ENCODE data around the gene CRTAC1. TPM values are rescaled to one million over a fixed set of nuclear protein-coding genes. Genes with fewer than 3 reads are reported as not detected.

Gene CRTAC1
- total RNA-seq, 1 donor from 2014 or later: 0.63 TPM

DNA sequence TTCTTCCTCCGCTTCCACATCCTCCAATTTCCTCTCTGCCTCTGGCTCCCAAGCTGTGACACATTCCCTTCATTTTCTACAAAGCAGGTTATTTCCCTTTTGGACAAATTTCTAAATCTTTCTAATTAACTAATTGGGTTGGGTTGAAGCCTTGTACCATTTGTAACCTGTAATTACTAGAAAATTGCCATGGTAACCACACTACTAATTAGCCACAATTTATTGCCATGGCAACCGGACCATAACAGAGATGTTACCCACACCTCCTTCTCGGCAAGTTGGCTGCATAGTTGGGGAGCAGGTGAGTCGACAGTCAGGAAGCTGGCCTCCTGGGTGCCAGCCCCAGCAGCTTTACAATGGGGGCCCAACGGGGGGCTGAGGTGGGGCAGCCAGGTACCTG is 119.2 kb downstream of the CRTAC1 start:
- no peaks in the 10 kb centered on the region for H3K4me1 Mint-ChIP-seq
- H3K27me3 Mint-ChIP-seq (ENCODE audit: low read depth): peaks cover 85% of the 10 kb centered on the region
- no peaks in the 10 kb centered on the region for H3K36me3 Mint-ChIP-seq

DNA sequence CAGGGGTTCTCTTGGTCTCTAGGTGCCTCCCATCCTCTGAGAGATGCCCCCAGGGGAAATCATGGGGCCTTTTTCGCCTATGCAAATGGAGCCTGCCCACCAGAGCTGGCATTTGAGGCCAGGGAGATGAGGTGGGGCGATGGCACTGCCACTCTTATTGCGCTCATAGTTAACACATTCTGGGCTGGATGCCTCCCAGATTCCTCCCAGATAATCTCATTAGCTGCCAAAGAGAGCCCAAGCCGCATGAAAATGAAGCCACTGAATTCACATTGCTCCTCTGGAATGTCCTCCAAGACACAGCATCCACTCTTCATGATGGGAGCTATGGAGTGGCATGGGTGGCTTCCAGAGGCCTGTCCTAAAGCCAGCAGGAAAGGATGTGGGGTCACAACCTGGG is 119.8 kb downstream of the CRTAC1 start:
- H3K4me3 Mint-ChIP-seq: no peak overlapping the region

More for the DNA sequence above, 119.2 kb downstream of the CRTAC1 start:
- Mint-ChIP-seq H3K4me3 (no peak overlapping the region), H3K9me3 (no peaks in the 10 kb centered on the region), H3K27ac (no peak overlapping the region)
- no peak for DNase-seq (ENCODE audit: low spot score in 2 of 2, unreplicated experiment in 2 of 2)
- TF ChIP-seq, protein P1, sequence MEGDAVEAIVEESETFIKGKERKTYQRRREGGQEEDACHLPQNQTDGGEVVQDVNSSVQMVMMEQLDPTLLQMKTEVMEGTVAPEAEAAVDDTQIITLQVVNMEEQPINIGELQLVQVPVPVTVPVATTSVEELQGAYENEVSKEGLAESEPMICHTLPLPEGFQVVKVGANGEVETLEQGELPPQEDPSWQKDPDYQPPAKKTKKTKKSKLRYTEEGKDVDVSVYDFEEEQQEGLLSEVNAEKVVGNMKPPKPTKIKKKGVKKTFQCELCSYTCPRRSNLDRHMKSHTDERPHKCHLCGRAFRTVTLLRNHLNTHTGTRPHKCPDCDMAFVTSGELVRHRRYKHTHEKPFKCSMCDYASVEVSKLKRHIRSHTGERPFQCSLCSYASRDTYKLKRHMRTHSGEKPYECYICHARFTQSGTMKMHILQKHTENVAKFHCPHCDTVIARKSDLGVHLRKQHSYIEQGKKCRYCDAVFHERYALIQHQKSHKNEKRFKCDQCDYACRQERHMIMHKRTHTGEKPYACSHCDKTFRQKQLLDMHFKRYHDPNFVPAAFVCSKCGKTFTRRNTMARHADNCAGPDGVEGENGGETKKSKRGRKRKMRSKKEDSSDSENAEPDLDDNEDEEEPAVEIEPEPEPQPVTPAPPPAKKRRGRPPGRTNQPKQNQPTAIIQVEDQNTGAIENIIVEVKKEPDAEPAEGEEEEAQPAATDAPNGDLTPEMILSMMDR (IDR thresholded peaks at IDR 0.05; ENCODE audit: unreplicated experiment): no peak

DNA sequence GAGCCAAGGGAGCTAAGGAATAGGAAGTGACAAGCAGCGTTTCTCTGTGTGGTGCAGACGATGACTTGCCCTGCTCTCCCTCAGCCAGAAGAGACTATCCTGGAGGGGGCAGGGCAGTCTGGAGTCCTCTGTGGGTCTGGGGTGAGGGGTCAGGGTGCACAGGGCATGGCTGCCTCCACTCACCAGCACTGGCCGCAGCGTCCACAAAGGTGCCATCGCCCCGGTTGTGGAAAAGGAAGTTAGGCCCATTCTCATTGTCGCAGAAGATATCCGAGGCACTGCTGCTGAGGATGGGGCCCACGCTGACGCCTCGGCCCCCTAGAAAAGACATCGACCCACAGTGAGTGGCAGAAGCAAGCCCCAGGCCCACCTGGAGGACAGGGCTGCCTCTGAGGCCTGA is 122.6 kb downstream of the CRTAC1 start:
- peaks cover 78% of the 10 kb centered on the region for H3K27me3 Mint-ChIP-seq (ENCODE audit: low read depth)
- no peaks in the 10 kb centered on the region for H3K4me1 Mint-ChIP-seq
- H3K36me3 Mint-ChIP-seq: no peaks in the 10 kb centered on the region
- no peak overlapping the region for H3K4me3 Mint-ChIP-seq
- TF ChIP-seq, protein P1 (IDR thresholded peaks at IDR 0.05; ENCODE audit: unreplicated experiment): no peak
- no peak for DNase-seq (ENCODE audit: low spot score in 2 of 2, unreplicated experiment in 2 of 2)
- no peak overlapping the region for H3K27ac Mint-ChIP-seq
- H3K9me3 Mint-ChIP-seq: no peaks in the 10 kb centered on the region

More for the DNA sequence above, 119.8 kb downstream of the CRTAC1 start:
- Mint-ChIP-seq H3K27me3 (ENCODE audit: low read depth) (peaks cover 83% of the 10 kb centered on the region), H3K36me3 (no peaks in the 10 kb centered on the region), H3K9me3 (no peaks in the 10 kb centered on the region), H3K4me1 (no peaks in the 10 kb centered on the region), H3K27ac (no peak overlapping the region)
- TF ChIP-seq, protein P1 (IDR thresholded peaks at IDR 0.05; ENCODE audit: unreplicated experiment): no peak
- no peak for DNase-seq (ENCODE audit: low spot score in 2 of 2, unreplicated experiment in 2 of 2)

DNA sequence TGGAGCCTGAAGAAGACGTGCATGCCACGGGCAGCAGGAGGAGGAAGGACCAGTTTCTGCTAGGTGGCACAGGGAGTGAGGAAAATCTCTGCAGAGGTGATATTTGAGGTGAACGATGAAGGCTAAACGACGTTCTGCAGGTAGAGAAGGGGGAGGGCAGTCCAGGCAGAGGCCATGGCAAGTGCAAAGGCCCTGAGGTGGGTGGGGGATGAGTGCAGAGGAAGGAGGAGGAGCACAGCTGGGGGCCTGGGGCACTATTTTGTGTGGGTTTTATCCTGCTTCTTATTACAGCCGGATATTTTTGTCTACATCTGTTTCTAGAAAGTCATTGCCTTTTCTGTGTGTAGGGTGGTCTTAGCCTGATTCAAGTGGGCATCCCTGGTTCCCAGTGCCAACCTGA is 123.2 kb downstream of the CRTAC1 start:
- H3K9me3 Mint-ChIP-seq: no peaks in the 10 kb centered on the region
- H3K36me3 Mint-ChIP-seq: no peaks in the 10 kb centered on the region
- TF ChIP-seq, protein P1 (IDR thresholded peaks at IDR 0.05; ENCODE audit: unreplicated experiment): no peak
- peaks cover 75% of the 10 kb centered on the region for H3K27me3 Mint-ChIP-seq (ENCODE audit: low read depth)
- DNase-seq (ENCODE audit: low spot score in 2 of 2, unreplicated experiment in 2 of 2): no peak
- H3K4me3 Mint-ChIP-seq: no peak overlapping the region
- H3K27ac Mint-ChIP-seq: no peak overlapping the region
- H3K4me1 Mint-ChIP-seq: no peaks in the 10 kb centered on the region

DNA sequence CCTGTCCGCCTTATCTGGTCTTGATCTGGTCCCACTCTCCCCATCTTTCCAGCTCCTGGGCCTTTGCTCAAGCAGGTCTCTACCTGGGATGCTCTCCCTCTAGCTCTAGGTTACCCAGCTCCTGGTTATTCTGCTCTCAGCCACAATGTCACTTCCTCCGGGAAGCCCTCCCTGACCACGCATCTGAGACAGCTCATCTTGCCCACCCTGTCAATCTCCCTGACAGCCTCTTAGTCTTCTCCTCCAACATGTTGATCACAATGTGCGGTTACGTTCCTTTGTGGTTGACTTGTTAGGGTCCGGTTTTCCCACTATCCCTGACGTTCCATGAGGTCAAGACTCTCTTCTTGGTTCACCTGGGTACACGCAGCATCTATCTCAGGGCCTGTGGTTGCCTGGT is 125.1 kb downstream of the CRTAC1 start:
- H3K27ac Mint-ChIP-seq: no peak overlapping the region
- H3K4me3 Mint-ChIP-seq: no peak overlapping the region
- no peaks in the 10 kb centered on the region for H3K36me3 Mint-ChIP-seq
- TF ChIP-seq, protein P1 (IDR thresholded peaks at IDR 0.05; ENCODE audit: unreplicated experiment): no peak
- peaks cover 67% of the 10 kb centered on the region for H3K27me3 Mint-ChIP-seq (ENCODE audit: low read depth)
- H3K4me1 Mint-ChIP-seq: no peaks in the 10 kb centered on the region
- no peak for DNase-seq (ENCODE audit: low spot score in 2 of 2, unreplicated experiment in 2 of 2)
- no peaks in the 10 kb centered on the region for H3K9me3 Mint-ChIP-seq

DNA sequence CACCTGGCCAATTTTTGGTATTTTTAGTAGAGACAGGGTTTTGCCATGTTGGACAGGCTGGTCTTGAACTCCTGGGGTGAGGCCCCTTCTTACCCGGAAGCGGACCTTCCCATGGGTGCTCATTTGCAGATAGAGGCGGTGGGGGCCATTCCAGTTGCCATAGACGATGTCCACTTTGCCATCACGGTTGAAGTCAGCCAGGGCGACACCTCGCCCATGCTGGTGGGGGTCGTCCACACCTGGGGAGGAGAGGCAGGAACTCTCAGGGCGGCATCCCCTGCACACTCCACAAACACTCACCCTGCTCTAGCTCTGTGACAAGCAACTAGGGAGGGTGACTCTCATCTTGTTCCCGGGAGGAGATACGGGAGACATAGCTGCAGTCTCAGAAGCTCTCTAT is 125.8 kb downstream of the CRTAC1 start:
- TF ChIP-seq, protein P1 (IDR thresholded peaks at IDR 0.05; ENCODE audit: unreplicated experiment): no peak
- DNase-seq (ENCODE audit: low spot score in 2 of 2, unreplicated experiment in 2 of 2): no peak
- Mint-ChIP-seq H3K27me3 (ENCODE audit: low read depth) (peaks cover 60% of the 10 kb centered on the region), H3K36me3 (no peaks in the 10 kb centered on the region), H3K4me1 (no peaks in the 10 kb centered on the region), H3K9me3 (no peaks in the 10 kb centered on the region), H3K4me3 (no peak overlapping the region), H3K27ac (no peak overlapping the region)
